ENCODE data around the gene CHD2. TPM values are rescaled to one million over a fixed set of nuclear protein-coding genes. Genes with fewer than 3 reads are reported as not detected.
A peak's percentile ranks its signal among the peaks of the same experiment; 100 is the strongest.

CHD2 gene
- polyA plus RNA-seq, 1 experiment: 38.2 TPM

DNA sequence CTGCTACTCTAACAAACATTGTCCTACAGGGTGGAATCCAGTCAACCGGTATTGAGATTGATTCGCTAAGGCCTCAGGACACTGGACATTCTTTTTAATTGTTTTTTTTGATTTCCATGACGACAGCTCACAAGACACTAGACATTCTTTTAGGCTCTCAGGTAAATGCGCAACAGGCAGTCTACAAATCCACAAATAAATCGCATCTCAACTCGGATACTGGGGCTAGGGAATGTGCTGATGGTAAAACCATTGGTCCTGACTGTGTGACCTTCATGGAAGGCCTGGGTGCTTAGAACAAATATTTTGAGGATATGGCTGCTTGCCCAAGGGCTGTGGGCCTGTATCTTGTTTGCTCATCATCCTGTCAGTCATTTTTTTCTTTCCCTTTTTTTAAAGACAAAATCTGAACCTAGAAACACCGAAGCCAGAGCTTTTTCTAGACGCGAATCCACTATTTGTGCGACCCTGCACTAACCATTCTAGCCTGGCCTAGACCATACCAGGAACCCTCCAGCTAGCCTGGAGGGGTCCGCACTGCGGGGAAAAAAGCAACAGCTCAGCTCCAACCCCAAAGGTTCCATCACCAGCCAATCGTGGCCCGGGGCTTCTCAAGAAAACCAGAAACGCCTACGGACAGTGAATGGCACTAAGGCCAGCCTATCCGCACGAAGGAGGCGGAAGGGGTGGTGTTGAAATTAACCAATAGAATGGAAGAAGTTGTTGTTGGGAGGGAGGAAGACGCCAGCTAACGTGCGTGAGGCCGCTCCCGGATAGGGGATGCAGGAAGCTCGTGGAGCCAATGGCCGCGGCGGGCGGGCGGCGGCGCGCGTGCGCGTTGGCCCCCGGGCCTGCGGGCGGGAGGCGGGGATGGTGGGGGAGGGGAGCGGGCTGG is 18.1 kb upstream of the CHD2 start:
- no peaks in the 10 kb centered on the region for H3K27me3 ChIP-seq (ENCODE audit: control insufficient read depth, insufficient read depth, low read length)
- ChIA-PET POLR2A (interaction anchor here (0.6 to 1.5 kb wide), 13 partner anchors 13 to 128 kb away, joined by 5 to 23 read pairs (median 6); partner anchors contain the start of gene CHD2), CTCF (interaction anchor here (0.6 to 2.3 kb wide), 9 partner anchors 18 to 1345 kb away, joined by 3 to 12 read pairs (median 3); partner anchors contain the start of gene CHD2)
- peak; percentile 99 for DNase-seq (ENCODE audit: low read depth)
- H3K36me3 ChIP-seq (ENCODE audit: control insufficient read depth, insufficient read depth, low read length): no peaks in the 10 kb centered on the region
- TF ChIP-seq, protein P1, sequence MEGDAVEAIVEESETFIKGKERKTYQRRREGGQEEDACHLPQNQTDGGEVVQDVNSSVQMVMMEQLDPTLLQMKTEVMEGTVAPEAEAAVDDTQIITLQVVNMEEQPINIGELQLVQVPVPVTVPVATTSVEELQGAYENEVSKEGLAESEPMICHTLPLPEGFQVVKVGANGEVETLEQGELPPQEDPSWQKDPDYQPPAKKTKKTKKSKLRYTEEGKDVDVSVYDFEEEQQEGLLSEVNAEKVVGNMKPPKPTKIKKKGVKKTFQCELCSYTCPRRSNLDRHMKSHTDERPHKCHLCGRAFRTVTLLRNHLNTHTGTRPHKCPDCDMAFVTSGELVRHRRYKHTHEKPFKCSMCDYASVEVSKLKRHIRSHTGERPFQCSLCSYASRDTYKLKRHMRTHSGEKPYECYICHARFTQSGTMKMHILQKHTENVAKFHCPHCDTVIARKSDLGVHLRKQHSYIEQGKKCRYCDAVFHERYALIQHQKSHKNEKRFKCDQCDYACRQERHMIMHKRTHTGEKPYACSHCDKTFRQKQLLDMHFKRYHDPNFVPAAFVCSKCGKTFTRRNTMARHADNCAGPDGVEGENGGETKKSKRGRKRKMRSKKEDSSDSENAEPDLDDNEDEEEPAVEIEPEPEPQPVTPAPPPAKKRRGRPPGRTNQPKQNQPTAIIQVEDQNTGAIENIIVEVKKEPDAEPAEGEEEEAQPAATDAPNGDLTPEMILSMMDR (IDR thresholded peaks at IDR 0.05; ENCODE audit: insufficient read depth, low read depth, low read length): no peak
- peak overlapping the region; percentile 28 for H3K4me3 ChIP-seq (ENCODE audit: low read depth, low read length)

DNA sequence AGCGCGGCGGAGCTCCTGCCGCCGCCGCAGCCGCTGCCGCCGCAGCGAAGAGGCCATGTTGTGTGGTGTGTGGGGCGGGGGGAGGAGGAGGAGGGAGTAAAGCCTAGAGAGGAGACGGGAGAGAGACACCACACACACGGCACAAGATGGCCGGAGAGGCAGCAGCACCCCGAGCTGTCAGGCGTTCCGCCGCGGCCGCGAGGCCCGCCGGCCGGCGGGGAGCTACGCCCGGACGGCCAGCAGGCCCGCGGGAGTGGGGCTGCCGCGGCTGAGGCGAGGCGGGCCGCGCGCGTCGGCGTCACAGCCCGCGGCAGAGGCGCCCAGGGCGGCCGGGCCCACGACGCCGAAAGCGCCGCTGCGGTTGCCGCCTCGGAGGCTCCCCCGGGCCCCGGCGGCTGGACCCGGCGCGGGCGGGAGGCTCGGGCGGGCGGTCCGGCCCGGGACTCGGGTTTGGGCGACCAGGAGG is 17.4 kb upstream of the CHD2 start:
- ChIA-PET CTCF (interaction anchor here (0.6 to 2.3 kb wide), 9 partner anchors 17 to 81 kb away, joined by 3 to 12 read pairs (median 3); partner anchors contain the start of gene CHD2), POLR2A (interaction anchor here (0.6 to 1.5 kb wide), 13 partner anchors 14 to 128 kb away, joined by 5 to 23 read pairs (median 6); partner anchors contain the start of gene CHD2)
- no peaks in the 10 kb centered on the region for H3K27me3 ChIP-seq (ENCODE audit: control insufficient read depth, insufficient read depth, low read length)
- H3K4me3 ChIP-seq (ENCODE audit: low read depth, low read length): peak overlapping the region; percentile 69
- TF ChIP-seq, protein P1 (IDR thresholded peaks at IDR 0.05; ENCODE audit: insufficient read depth, low read depth, low read length): no peak
- no peak for DNase-seq (ENCODE audit: low read depth)
- H3K36me3 ChIP-seq (ENCODE audit: control insufficient read depth, insufficient read depth, low read length): no peaks in the 10 kb centered on the region

DNA sequence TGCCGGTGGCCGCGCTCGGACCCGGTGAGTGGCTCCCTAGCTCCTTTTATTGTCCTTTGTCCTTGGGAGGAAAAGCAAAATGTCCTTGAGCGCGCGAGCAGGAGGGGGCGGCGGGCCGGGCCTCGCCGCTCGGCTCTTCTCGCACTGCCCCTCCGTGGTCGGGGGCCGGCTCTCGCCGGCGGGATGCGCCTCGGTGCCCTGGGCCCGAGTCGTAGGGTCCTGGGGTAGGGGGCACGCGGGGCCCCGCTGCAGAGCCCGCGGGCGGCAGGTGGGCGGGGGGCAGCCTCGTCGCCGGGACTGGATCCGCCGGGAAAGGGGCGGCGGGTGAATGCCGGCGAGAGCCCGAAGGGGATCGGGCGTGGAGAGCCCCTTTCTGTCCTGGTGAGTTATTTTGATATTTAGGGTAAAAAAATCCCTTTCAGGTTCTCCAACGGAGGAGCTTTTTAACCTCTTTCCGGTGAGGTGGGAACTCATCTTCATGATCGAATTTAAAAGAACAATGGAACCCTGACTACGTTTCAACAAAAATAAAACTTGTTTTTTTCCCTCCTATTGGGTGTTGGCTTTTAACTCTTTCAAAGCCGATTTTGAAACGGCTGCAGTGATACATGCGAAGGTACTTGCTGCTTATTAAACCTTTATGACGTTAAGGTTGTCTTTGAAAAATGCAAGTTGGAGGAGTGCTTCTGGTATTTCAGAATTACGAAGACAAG is 16.8 kb upstream of the CHD2 start:
- Histone ChIP-seq H3K27me3 (ENCODE audit: control insufficient read depth, insufficient read depth, low read length) (no peaks in the 10 kb centered on the region), H3K4me3 (ENCODE audit: low read depth, low read length) (peak overlapping the region; percentile 69), H3K36me3 (ENCODE audit: control insufficient read depth, insufficient read depth, low read length) (no peaks in the 10 kb centered on the region)
- CTCF ChIA-PET: interaction anchor here (1.1 to 4.3 kb wide), 7 partner anchors 17 to 82 kb away, joined by 3 to 26 read pairs (median 4); partner anchors contain the start of gene CHD2
- POLR2A ChIA-PET: interaction anchor here (0.6 to 1.5 kb wide), 8 partner anchors 14 to 83 kb away, joined by 3 to 23 read pairs (median 8); no protein-coding TSS in a partner anchor
- TF ChIP-seq, protein P1 (IDR thresholded peaks at IDR 0.05; ENCODE audit: insufficient read depth, low read depth, low read length): no peak
- DNase-seq (ENCODE audit: low read depth): no peak

DNA sequence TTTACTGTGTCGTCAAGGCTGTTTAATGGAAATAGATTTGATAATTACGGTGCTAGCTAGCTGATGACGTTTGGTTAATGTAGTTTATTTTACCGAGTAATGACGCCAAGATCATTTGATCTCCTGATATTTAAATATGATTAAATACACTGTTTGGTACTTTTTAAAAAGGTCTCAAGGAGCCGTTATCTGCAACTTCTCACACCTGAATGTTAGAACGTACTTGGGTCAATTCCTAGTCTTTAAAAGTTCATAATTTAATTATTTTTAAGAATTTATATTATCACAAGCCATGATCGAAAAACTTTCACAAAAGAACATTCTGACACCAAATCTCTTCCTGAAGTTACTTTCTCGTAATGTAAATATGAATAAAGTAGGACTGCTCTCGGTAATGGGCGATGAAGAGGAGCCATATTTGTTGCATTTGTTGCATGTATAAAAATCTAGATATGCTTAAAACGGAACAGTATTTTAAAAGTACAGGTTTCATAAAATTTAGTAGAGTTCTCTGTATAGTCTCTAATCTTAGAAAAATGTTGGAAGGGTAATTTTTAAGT is 16.2 kb upstream of the CHD2 start:
- CTCF ChIA-PET: interaction anchor here (1.3 to 4.3 kb wide), 2 partner anchors 34 to 75 kb away, joined by 3 to 26 read pairs; no protein-coding TSS in a partner anchor
- Histone ChIP-seq H3K27me3 (ENCODE audit: control insufficient read depth, insufficient read depth, low read length) (no peaks in the 10 kb centered on the region), H3K4me3 (ENCODE audit: low read depth, low read length) (peak overlapping the region; percentile 69), H3K36me3 (ENCODE audit: control insufficient read depth, insufficient read depth, low read length) (no peaks in the 10 kb centered on the region)
- no peak for DNase-seq (ENCODE audit: low read depth)
- TF ChIP-seq, protein P1 (IDR thresholded peaks at IDR 0.05; ENCODE audit: insufficient read depth, low read depth, low read length): no peak
- POLR2A ChIA-PET: interaction anchor here (0.6 to 0.7 kb wide), 2 partner anchors 15 to 83 kb away, joined by 3 read pairs; no protein-coding TSS in a partner anchor

Data from BJ (cell line).